ENCODE results near the gene CRK.

CRK gene

DNA sequence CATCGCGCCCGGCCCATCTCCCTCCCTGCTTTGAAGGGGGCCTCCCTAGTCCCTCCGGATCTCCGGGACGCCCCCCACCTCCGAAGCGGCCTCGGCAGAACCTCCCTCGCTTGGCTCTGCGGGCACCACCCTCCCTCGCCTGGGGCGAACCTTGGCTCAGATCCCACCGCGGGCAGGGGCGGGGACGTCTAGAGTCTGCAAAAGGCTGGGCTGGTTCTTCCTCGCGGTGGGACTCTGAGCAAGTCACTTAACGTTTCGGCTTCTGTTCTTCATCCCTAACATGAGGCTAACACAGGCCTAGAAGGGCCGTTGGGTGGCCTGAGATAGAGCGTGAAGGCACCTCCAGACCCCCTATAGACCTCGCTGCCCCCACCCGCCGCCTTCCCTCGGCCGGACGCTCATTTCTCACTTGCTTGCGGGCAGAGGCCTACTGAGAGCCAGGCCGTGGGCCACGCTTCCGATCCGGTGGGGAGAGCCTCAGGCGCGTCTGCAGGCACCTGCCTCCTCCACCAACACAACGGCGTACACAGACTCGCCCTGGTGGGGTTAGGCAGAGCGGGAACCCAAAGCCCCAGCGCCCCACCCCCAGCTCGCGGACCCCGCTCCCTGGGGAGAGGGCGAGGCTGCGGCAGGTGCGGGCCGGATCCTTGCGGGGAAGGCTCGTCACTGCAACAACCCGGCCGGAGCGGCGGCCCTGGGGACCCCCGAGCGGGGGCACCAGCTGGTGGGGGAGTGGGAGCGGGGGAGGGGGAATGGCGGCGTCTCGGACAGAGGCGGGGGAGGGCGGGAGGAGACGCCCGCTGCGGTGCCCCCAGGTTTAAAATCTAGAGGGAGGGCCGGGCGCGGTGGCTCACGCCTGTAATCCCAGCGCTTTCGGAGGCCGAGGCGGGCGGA, 31.0 kb upstream of the CRK start:
- no peak for DNase-seq (ENCODE audit: low spot score)

DNA sequence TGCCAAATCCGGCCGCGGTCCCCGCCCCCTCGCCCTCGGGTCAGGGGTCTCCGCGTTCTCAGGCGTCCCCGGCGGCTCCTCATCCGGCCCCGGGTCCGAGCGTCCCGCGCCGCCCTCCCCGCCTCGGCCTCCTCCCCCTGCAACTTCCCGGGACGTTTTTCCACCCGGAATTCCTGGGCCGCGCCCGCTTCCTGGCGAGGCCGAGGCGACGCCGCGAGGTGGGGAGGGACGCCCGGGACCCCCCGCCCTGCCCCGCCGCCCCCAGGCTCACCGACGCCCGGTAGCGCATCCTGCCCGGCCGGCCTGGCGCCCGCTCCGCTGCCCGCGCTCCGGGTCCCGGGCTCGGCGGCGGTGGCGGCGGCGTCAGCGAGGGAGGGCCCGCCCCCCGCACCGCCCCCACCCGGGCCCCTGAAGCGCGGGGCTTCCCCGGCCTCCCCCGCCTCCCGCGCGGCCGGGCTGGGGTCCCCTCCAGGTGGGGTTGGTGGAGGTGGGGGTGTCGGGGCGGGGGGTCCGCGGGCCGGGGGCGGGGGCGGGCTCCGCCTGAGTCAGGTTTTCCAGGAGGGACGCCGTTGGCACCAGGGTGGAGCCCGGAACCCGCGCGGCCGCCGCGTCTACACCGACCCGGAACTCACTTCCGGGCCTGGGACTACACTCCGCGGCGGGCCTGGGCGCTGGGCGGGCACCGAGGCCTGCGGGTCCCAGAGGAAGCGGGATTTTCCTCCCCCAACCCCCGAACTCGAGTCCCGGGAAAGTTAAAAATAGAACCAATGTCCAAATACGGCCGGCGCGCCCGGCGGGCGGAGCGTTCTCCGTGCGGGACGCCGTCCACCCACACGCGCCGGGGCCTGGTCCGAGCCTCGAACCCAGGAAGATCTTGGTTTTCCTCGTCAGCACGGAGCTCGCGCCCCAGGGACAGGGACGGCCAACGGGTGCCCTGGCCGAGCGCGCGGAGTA, 29.7 kb upstream of the CRK start:
- DNase-seq (ENCODE audit: low spot score) = peak; percentile 64

DNA sequence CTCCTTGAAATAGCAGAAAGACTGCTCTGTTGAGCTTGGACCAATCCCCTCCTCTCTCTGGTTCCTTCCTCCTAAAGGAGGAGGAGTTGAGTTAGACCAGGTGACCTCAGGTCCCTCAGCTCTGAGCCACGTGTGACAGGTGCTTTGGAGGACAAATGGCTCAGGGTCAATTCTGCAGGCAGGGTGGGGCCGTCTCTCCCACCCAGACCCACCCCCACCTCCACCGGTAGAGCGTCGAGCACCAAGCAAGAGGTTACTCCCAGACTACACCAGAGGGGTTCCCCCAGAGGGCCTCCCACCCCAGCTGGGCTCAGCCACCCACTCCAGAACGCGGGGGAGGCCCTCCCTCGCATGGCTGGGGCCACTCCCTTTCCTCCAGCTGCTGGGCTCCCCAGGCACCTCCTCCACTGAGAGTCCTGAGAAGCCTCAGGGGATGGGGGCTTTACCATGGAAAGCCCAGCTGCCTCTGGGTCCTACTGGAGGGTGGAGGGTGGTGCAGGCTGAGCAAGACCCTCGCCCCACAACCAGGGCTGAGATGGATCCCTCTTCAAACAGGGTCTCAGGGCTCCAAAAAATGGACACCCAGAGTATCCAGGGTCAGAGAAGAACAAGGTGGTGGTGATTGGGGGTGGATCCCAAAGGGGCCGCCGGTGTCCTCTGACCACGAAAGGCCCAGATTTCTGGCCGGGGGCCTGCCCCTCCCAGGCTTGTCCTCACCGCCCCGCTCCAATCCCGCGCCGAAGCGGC, 28.8 kb upstream of the CRK start:
- peak; percentile 51 for DNase-seq (ENCODE audit: low spot score)

DNA sequence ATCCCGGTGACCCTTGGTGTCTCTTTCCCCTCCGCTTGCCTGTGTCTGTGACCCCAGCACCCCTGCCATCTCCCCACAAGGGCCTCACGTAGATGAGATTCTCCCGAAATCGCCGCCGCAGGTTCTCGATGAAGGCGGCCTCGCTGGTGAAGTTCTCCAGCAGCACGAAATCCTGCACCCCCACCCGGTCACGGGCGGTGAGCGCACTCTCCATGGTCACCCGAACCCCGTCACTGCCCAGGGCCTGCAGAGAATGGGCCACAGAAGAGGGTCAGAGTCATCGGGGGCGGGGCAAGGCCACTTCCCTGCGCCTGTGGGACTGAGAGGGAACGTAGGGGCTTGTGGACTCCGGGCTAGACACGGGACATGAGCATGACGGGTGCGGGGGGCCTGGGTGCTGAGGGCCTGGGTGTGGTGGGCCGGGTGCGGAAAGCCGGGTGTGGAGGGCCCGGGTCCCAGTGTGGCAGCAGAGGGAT, 28.1 kb upstream of the CRK start:
- DNase-seq (ENCODE audit: low spot score) = no peak

DNA sequence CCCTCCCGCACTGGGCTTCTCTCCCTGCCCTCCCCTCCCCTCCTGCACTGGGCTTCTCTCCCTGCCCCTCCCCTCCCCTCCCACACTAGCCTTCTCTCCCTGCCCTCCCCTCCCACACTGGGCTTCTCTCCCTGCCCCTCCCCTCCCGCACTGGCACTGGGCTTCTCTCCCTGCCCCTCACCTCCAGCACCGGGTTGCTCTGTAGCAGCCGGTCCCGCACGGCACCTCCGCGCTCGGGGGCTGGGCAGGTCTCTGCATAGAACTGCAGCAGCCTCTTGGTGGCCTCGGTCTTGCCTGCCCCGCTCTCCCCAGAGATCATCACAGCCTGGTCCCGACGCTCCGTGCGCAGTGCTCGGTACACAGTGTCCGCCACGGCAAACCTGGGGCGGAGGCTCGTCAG, 26.6 kb upstream of the CRK start:
- no peak for DNase-seq (ENCODE audit: low spot score)

DNA sequence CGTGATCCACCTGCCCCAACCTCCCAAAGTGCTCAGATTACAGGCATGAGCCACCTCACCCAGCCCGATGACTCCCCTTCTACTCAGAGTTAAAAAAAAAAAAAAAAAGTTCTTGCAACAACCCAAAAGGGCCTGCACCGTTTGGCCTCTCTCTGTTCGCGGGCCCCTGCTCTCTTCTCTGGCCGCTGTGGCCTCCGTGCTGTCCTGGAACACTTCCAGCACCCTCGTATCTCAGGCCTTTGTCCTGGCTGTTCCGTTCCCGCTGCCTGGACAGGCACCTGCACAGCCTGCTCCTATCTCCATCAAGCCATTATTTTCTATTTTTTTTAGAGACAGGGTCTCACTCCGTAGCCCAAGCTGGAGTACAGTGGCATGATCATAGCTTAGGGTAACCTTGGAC, 25.7 kb upstream of the CRK start:
- no peak for DNase-seq (ENCODE audit: low spot score)

DNA sequence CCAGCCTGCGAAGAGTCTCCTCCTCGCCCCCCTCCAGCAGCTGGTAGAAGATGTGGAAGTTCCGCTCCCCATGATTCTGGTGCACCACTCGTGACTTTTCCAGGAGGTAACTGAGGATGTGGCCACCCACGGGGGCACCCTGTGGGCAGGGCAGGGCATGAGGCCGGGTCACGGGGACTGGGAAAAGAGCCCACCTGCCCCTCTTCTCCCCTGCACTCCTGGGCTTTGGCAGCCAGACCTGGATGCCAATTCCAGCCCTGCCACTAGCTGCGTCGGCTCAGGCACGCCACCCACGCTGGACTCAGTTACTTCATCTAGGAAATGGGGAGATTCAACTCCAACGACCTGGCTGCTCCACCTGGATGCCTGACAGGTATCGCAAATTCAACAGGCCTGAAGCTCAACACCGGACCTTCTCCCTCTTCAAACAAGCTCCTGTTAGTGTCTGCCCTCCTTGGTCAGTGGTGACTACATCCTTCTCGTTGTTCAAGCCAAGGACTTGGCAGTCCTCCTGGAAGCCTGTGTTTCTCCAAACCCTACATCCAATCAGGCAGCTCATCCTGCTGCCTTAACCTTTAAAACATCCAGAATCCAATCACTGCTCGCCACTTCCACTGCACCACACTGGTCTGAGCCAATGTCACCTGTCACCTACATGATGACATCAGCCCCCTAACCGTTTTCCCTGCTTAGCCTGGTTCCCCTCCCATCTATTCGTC, 24.9 kb upstream of the CRK start:
- no peak for DNase-seq (ENCODE audit: low spot score)

DNA sequence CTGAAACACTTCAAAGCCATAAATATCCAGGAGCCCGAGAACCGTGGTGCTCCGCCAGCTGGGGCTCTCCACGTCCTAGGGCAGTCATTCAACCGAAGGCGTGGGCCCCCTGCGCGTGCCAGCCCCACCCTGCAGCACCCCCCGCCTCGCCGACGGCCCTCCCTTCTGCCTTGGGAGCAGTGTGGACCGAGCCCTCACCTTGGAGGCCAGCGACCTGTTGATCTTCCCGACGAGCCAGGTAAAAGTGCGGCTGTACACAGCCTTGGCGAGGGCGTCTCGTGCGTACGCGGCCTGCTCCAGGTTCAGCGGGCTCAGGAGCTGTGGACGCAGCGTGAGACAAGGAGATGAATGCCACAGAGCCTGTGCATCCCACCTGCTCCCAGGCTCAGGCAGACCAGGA, 22.4 kb upstream of the CRK start:
- no peak for DNase-seq (ENCODE audit: low spot score)

DNA sequence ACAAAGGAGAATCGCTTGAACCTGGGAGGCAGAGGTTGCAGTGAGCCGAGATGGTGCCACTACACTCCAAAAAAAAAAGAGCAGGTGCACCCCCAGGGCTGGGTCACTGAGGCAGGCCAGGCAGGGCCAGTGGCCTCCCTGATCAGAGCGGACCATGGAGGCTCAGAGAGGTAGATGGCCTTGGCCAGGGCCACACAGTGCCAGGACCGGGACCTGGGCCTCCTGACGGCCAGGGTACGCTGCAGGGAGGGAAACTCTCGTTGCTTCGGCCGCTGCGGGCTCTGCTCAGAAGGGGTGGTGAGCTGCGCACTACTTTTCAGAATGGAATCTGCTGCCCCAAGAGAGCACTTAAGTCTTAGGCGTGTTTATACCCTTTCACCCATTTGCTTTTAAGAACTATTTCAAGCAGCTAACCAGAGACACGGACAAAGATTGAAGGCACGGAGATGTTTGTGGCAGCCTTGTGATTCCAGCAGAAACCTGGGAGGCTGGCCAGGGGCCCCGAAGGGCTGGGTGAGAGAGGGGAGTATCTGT, 19.4 kb upstream of the CRK start:
- DNase-seq (ENCODE audit: low spot score) = no peak

DNA sequence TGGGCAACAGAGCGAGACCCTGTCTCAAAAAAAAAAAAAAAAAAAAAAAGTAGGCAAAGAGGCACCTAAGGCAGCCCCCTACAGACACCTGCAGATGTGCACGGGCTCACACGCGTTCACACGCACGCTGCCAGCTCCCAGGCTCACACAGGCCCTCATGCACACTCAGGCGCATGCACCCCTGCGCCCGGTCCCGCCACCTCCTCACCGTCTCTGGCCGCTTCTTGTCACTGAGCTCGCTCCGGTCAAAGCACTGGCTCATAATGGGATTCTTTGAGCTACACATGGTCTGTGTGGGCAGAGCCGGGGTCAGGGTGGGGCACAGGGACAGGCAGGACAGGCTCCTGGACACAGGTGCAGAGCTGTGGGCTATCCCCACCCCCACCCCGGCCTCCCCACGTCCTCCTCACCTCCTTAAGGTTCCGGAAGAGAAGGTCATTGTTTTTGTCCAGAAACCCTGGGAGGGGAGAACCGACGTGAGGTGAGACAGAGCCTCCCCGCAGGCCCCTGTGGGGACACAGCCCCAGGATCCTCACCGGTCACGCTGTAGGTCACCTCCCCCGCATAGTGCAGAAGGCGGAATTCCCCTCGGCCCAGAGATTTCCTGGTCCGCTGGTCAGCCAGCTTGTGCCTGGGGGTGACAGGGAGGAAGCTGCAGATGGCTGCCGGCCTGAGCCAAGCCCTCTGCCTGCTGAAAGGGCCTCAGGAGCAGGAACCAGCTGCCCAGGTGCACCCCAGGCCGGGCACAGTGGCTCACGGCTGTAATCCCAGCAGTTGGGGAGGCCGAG, 18.6 kb upstream of the CRK start:
- no peak for DNase-seq (ENCODE audit: low spot score)

DNA sequence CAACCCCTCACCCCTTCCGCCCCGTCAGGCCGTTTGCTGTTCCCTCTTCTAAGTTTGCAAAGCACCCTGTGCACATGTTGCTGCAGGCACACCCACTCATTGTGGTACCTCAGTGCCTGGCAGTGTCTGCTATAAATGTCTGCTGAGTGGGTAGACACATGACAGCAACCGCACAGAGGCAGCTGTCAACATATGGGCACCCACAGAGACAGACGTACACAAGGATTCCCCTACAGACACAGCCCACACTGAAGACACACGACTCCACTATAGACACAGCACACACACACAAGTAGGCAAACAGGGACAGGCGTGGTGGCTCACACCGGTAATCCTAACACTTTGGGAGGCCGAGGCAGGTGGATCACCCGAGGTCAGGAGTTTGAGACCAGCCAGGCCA, 17.8 kb upstream of the CRK start:
- no peak for DNase-seq (ENCODE audit: low spot score)

DNA sequence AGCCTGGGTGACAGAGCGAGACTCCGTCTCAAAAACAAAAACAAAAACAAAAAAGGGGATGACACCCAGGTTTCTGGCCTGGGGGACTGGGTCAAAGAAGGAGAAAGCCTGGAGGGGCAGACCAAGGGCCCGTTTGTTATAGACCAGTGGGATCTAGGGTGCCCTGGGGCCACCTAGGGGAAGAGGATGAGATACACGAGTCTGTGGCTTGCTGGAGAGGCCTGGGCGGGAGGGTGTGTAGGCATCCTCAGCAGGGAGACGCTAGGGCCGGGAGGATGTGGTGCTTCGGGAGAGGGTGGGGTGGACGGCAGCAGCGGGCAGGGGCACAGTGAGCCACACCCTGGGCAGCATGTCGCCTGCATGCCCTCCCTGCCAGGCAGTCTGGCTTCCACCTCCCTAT, 17.1 kb upstream of the CRK start:
- peak; percentile 66 for DNase-seq (ENCODE audit: low spot score)

DNA sequence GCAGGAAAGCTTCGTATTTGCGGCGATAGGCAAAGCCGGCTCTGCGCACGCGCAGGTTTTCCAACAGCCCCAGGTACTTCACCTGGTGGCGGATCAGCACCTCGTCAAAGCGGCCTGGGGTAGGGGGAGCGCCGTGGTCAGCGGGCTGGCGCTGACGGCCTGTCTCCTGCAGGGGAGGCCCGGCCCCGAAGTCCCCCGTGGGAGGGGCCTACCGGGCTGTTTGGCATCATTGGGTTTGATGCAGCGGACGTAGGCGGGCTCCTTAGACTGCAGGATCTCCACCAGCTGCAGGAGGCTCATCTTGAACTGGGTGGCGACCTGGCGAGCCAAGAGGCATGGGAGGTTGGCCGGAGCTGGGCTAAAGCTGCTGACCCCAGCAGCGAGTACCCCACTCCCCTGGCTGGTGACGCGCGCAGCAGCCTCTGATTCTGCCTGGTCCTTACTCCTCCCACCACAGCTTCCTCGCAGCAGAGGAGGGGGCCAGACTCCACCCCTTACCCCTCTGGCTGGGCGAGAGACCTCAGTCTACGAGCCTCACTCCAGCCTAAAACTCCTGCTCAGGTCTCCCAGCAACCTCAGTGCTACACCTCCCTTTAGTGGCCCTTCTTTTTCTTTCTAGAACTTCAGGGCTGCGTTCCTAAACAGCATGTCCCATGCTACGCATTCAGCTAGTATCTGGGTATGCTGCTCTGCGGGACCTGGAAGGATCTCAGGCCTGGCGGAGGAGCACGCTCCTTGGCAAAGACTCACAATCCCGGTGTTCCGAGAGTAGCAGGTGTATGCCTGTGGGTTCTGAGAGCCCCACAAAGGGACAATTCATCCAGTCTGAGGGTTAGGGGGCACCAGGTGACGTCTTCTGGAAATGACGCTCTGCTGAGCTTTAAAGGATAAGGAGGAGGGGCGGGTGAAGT, 16.1 kb upstream of the CRK start:
- no peak for DNase-seq (ENCODE audit: low spot score)

DNA sequence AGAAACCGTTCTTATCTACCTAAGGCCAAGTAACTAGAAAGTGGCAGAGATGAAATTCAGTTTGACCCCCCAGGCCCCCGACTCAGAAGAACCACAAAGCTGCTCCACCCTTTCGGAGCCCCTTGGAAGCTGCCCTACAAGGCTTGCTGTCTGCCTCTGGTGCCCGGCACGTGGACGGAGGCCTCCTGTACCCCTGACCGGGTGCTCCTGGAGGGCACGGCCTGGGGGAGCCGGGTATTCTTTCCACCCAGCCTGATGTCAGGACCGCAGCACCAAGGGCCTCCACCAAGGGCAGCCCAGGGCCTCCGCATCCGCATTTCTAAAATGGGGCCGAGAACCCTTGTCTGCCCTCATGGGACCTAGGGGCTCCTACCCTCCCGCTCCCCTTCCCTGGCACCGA, 15.5 kb upstream of the CRK start:
- DNase-seq (ENCODE audit: low spot score) = no peak

DNA sequence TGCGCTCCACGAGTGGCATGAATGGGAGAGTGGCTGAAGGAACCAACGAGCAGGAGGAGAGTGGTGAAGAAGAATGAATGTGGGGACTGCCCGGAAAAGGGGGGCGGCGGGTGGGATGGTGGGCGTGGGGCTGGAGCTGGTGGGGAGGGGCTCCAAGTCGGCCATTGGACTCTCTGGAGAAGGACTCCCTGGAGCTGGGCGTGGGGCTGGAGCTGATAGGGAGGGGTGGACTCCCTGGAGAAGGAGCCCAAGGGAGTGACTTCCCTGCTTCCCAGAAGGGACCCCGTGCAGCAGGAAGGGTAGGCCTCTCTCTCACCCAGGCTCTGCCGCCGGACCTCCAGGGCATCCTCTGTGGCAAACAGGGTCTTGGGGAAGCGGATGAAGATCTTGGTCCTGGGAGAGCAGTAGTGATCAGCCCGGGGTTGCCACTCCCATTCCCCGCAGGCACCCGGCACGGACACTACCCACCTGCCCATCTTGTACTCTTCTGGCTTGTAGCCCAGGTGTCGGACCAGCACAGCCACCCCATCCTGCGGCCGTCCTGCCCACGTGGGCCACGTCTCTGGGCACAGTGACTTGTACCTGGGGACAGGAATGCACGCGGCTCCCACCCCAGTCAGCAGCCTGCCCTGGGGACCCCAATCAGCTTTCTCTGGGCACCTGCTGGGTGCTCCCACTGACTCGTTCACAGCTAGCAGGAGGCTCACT, 14.9 kb upstream of the CRK start:
- DNase-seq (ENCODE audit: low spot score) = no peak

DNA sequence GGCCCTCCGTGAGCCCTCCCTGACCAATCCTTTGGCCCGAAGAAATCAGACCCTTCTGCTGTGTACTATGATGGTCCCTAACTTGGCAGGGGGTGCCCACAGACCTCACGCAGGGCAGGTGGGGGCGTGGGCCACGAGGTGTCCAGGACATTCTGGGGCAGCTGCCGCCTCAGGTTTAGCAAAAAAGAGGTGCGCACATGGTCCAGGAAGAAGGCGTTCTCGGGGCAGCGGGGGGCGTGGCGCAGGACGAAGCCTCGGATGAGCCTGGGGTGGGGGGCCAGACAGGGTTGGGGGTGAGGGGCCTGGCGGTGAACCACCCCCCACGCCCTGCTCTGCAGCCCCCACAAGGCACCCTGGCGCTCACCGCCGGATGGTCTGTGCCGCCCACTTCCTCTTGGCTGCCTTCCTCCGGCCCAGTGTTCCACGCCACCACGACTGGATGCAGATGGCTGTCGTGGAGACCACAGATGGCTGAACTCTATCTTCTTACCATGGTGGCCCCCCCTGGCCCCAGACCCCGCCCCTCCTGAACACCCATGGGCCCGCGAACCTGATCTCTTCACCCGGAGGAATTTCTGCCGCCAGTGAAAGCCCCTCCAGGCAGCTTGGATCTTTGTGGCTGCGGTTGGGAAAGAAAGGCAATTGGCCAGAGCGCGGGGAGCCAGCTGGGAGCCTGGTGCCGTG, 14.2 kb upstream of the CRK start:
- DNase-seq (ENCODE audit: low spot score) = no peak

DNA sequence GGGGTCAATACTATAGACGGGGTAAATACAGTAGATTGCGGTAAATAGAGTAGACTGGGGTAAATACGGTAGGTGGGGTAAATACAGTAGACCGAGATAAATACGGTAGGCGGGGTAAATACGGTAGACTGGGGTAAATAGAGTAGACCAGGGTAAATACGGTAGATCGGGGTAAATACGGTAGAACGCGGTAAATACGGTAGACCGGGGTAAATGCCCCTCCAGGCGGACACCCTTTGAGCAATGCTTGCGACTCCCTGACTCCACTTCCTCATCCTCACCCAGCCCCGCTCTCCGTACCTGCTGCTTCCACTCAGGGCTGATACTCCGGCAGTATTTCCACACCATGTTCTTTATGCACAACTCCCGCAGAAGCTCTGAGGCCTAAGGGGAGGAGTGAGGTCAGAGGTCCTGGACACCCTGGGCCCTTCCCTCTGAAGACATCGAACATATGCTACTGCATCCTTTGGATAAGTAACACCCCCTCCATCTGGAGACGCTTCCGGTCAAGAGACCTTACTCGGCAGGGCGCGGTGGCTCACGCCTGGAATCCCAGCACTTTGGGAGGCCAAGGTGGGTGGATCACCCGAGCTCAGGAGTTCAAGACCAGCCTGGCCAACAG, 13.3 kb upstream of the CRK start:
- DNase-seq (ENCODE audit: low spot score) = no peak

All from HuH-7 (cell line).